Pulmonary artery endothelial cell (primary cell): ENCODE measurements around the gene CCDC178. TPM values are rescaled to one million over a fixed set of nuclear protein-coding genes. Genes with fewer than 3 reads are reported as not detected.

Experiments used
- DNase-seq: peaks from one replicate; pipeline ENCODE4 v3.0.0-alpha.2; 2011; ENCODE audit warnings: low read depth, low spot score
- total RNA-seq: library from RNA; depleted of rRNA; stranded (reverse); fragments of >200 nt; gene quantifications from 2 replicates; pipeline ENCODE4 v1.2.3, GENCODE V29; 2014

The CCDC178 gene
- total RNA-seq, 1 donor from 2014 or later, result not detected

DNA sequence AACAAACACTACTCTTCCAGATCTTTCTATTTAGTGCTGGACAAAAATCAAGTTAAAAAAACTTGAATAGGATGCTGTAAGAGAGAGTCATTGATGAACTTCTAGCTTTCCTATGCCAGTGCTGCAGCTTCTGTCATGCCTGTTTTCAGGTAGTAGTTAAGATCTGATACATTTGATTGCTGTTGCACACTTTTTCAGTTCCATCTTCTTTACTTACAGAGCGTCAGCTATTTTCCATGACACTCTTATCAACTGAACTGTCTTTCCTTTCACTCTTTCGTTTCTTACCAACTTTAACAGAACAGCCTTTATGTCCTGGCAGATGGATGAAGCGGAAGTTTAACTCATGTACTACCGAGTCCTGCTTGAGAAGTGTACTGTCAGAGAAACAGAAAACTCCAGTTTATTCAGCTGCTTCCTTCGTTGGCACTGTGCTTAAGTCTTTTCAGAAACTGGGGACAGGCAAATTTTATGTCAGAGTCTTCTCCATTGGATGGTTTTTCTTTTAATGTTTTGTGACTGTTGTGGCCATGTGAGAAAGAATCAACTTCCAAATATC, 521.8 kb downstream of the CCDC178 start:
- DNase-seq, result no peak

GRCh38 chr18:32915516-32915915, 525.0 kb downstream of the CCDC178 start:
- no peak for DNase-seq

DNA sequence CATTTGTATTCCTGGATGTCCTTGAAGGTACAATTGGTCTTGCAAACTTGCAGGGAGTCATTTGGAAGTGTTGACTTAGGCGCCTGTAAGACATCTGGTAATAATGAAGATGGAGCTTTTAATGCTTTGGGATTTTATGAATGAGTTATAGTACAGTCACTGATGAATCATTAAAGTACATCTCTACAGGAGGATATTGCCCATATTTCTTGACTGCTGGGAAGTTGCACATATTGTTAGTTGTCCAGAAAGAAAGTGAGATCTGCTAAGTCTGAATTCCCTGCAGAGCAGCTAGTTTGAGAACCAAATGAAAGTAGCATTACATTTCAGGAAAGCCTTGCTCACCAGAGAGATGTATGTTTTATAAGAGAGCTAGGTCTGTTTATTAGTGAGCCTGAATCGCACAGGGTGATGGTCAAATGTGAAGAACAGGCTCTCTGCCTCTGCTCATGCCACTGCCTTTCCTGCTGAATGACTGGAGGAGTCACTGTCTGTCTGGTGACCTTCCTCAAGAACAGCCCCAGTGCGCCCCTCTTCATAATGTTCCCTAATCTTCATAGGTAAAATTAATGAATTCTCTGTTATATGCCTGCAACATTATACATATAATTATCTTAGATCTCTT, 528.7 kb downstream of the CCDC178 start:
- DNase-seq, result no peak

DNA sequence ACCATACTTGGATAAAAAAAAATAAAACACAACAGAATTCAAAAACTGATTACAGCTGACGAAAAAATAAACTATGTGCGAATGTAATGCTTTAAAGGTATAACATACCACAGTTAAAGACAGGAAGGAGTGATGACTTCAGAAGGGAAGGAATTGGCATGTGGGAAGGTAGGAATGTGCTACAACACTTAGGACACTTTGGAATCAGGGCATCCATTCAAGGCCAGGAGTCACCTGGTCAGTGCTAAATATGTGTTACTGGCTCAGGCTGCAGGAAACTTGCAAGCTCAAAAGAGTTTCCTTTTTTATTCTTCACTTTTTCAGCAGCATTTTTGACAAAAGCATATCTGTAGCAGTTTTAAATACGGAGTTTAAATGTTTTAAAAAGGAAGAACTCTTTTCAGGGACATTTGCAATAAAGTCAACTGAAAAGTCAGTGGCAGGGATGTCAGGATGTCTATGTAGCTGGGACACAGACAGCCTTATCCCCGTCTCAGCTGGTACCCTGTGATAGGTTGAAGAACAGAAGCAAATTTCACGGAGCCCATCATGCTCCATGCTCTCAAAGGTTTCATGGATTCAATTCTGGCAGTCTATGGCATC, 529.7 kb downstream of the CCDC178 start:
- DNase-seq, result no peak

DNA sequence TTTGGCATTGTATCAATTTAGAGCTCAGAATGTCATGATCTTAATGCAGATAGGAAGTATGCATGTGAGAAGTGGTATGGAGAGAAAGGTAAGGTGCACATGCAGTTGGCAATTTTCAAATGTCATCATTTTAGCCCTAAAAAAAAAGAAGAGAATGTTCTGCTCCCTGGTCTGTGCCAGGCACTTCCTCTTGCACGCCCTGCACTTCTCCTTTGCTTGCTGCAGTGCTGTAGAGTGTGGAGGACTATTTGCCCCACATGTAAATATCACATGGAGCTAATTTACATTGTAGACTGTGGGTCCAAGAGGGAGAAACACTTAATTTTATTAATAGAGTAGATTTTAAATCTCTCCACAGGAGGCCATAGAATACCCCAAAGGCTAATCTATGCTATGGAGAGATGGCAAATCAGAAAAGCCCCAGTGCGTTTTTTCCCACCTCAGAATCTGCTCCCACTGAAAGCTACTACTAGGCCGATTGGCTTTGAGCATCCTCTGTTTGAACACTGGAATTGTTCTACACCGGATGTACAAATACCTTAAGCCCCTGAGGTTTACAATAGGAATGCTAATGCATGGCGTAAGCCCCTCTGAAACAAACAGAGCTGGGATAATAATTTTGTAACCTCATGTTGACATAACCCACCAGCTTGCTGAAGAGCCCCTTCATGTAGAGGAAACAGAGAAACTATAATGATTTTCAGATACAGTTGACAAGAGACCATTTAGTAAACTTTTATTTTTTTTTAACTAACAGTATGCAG, 530.5 kb downstream of the CCDC178 start:
- no peak for DNase-seq

DNA sequence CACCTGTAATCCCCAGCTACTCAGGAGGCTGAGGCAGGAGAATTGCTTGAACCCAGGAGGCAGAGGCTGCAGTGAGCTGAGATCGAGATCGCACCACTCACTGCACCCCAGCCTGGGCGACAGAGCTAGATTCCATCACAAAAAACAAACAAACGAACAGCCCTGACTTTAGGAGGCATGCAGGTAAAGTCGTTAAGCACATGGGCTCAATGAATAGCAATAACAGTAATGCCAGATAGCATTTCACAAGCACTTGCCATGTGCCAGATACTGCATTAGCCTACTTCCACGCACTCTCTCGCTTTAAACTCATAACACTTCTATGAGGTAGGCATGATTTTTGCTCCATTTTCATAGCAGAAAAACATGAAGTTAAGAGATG, 532.1 kb downstream of the CCDC178 start:
- no peak for DNase-seq

- DNase-seq, result no peak
These were observed 532.7 kb downstream of the CCDC178 start for GRCh38 chr18:32907648-32908423.

DNA sequence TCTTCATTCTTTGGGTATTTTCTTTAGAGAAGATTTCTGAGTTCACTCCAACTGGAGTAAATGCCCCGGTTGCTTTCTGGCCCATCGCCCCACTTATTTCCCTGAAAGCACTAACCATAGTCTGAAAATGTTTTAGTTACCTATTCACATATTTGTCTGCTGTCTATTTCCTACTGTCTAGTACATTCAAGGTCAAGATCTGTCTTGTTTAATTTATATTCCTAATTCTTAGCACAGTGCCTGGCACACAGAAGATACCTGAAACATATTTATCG, 533.3 kb downstream of the CCDC178 start:
- DNase-seq, result no peak

GRCh38 chr18:32906506-32907310, 533.8 kb downstream of the CCDC178 start:
- no peak for DNase-seq

DNA sequence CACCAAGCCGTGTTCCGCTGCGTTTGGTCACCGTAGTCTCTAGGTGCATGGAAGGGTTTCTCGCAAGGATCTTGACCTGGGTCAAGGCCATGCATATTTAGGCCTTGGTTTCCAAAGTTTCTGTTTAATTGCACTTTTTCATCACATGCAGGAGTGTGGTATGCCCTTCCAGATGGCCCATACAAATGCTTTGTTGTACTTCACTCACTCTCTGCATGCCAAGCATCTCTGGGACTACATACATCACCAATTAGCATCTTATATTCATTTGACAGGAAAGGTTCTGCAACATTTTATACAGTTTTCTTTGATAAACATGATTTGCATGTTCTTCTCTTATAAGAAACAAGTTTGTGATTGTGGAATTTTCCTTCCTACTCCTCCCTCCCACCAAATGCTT, 534.9 kb downstream of the CCDC178 start:
- no peak for DNase-seq

DNA sequence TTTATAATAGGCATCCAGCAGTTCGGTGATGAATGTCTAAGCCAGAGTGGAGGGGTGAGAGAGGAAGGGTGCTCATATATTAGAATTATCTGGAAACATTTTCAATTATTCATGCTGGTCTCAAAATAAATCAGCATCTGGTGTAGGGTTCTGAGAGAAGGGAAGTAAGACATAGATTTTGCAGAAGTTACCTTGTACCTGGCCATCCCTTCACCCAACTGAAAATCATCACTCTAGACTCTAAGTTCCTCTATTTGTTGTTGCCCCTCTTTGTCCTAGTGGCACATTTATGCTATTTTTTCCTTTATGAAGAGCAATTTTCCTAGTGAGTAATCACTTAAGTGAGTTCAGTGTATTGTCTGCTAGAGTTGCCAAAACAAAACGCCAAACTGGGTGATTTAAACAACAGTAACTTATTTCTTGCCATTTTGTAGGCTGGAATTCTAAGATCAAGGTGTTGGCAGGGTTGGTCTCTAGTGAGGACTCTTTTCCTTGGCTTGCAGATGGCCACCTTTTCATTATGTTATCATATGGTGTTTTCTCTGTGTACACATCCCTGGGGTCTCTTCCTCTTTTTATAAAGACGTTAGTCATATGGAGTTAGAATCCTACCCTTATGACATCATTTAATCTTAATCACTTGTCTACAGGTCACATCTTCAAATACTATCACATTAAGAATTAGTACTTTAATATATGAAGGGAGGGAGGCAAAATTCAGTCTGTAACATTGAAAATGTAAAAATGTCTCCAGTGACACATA, 537.8 kb downstream of the CCDC178 start:
- no peak for DNase-seq

GRCh38 chr18:32899819-32900218, 540.7 kb downstream of the CCDC178 start:
- DNase-seq, result no peak

- no peak for DNase-seq
These were observed 543.6 kb downstream of the CCDC178 start for GRCh38 chr18:32896776-32897547.

DNA sequence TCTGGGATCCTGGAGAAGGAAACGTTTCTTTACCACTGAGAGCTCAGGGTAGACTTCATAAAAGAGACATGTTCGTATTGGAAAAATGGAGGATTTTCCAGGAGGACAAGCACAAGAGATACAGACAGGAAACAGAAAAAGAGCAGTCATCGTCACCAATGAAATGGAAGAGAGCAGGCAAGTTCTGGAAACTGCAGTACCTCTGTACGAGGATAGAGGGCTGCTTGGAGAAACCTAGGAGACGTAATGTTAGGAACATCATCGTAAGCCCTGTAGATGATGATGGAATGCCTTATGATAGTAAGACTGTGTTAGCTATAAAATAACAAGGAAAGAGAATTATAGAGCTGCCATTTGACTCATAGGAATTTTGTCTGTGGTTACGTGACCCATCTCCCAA, 546.6 kb downstream of the CCDC178 start:
- no peak for DNase-seq

- no peak for DNase-seq
These were observed 548.7 kb downstream of the CCDC178 start for GRCh38 chr18:32891797-32892196.

GRCh38 chr18:32891130-32891529, 549.4 kb downstream of the CCDC178 start:
- DNase-seq, result no peak

DNA sequence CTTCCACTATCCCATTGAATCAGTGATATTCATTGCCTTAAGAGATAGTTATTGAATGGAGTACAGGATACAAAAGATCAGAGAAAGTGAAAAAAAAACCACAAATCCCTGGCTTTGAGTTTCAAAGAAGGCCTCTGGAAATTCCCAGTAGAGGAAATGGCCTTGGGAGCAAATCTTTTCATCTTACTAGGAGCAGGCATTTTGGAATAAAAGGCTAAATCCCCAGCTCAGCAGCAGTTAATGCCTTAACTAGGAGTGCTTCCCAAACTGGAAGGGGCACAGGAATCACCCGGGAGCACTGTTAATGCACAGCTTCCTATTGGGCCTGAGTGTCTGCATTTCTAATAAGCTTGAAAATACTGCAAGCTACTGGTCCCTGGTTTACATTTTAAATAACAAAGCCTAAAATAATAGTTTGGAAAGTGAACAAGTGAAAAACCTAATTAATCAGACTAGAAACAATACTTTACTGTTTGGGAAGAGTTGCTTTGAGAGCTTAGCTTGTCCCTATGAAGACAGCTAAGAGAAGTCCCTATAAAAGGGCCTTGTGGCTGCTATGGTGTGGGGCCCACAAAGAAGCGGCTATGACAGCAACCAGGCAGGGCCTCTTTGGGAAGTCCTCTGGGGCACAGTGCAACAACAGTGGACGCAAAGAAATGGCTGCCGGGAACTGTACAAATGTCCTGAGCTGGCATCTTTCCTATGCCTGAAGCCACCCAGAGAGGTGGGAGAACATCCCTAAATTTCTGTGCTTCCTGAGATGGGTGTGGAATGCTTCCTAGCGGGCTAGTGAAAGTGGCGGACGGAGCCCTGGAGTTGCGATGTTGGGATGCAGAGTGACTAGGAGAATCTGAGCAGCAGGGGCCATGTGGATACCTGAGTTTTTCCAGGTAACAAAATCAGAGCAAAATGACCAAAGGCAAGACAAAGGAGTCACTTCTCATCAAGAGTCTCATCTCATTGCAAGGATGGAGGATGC, 550.6 kb downstream of the CCDC178 start:
- DNase-seq, result no peak

DNA sequence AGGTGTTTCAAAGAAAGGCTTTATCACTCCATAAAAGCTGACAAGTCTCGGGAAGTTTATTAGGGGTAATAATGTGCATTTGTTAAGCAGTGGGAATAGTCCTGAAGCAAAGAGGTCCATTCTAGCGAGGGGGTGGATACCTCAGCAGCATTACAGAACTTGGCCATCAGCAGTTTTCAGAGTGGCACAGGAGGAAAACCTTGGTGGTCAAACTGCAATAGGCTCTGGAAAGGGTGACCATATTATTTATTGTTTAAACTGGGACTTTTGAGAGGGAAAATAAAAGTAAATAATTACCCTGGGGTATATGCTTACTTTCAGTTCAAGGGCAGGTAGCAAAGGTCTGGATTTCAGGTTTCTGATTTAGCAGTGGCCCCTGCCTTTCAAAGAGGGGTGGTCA, 552.2 kb downstream of the CCDC178 start:
- DNase-seq, result no peak
